Endodermal cell (in vitro differentiated cells): ENCODE results near the gene CYP8B1. TPM values are rescaled to one million over a fixed set of nuclear protein-coding genes. Genes with fewer than 3 reads are reported as not detected.

Experiments used
- DNase-seq: peaks from one replicate; pipeline ENCODE4 v3.0.0-alpha.2; 2017
- H3K27ac ChIP-seq: 2 replicates; pipeline ENCODE4 v1.5.1; 2013; ENCODE audit warnings: mild to moderate bottlenecking, low read depth, low read length, moderate library complexity
- H3K27me3 ChIP-seq: 2 replicates; pipeline ENCODE4 v1.6.1; 2013; ENCODE audit warnings: mild to moderate bottlenecking, low read length, moderate library complexity; ENCODE audit not compliant: insufficient read depth, control insufficient read depth, poor library complexity, severe bottlenecking
- H3K36me3 ChIP-seq: 2 replicates; pipeline ENCODE4 v1.7.0; 2013; ENCODE audit warnings: mild to moderate bottlenecking, low read length, moderate library complexity; ENCODE audit not compliant: control insufficient read depth, insufficient read depth
- H3K4me1 ChIP-seq: one replicate; pipeline ENCODE4 v1.7.0; 2013; ENCODE audit warnings: low read length; ENCODE audit not compliant: control insufficient read depth, insufficient read depth
- H3K4me3 ChIP-seq: 2 replicates; pipeline ENCODE4 v1.5.1; 2013; ENCODE audit warnings: mild to moderate bottlenecking, low read length, moderate library complexity
- H3K9ac ChIP-seq: 2 replicates; pipeline ENCODE4 v1.6.1; 2013; ENCODE audit warnings: mild to moderate bottlenecking, low read length, moderate library complexity; ENCODE audit not compliant: poor library complexity, severe bottlenecking; ENCODE audit errors: extremely low read depth
- H3K9me3 ChIP-seq: 2 replicates; pipeline ENCODE4 v1.6.1; 2013; ENCODE audit warnings: mild to moderate bottlenecking, low read length, moderate library complexity; ENCODE audit not compliant: control insufficient read depth
- H3K27ac Mint-ChIP-seq: 2 replicates; pipeline ENCODE4 v1.8.0; 2020; ENCODE audit warnings: mixed read lengths
- H3K27me3 Mint-ChIP-seq: 2 replicates; pipeline ENCODE4 v1.8.0; 2021; ENCODE audit warnings: mild to moderate bottlenecking, mixed read lengths; ENCODE audit not compliant: insufficient read depth
- H3K36me3 Mint-ChIP-seq: 2 replicates; pipeline ENCODE4 v1.8.0; 2020; ENCODE audit warnings: low read depth, mixed read lengths
- H3K4me1 Mint-ChIP-seq: 2 replicates; pipeline ENCODE4 v1.8.0; 2020; ENCODE audit warnings: mixed read lengths
- H3K4me3 Mint-ChIP-seq: 2 replicates; pipeline ENCODE4 v1.8.0; 2020; ENCODE audit warnings: mild to moderate bottlenecking, moderate library complexity, mixed read lengths
- H3K9me3 Mint-ChIP-seq: 2 replicates; pipeline ENCODE4 v1.8.0; 2020; ENCODE audit warnings: mild to moderate bottlenecking, mixed read lengths
- WGBS, 2 experiments: methylation state at CpG; one replicate each; pipeline versions ENCODE4 v1.1.5 to v1.1.7; 2013; ENCODE audit warnings: missing lambda C conversion rate in 2 of 2, mixed read lengths in 1 of 2; ENCODE audit not compliant: insufficient coverage in 1 of 2, insufficient read length in 1 of 2; 5-methylcytosine and 5-hydroxymethylcytosine counted together
- total RNA-seq, 2 donors: library from RNA; stranded (reverse); fragmentation: NEBNext Ultra II Directional in 1 of 2; extraction: Animal tissue kit (Norgen Biotek cat#: 25700) in 1 of 2; gene quantifications; 2 replicates in 1 of 2; 3 replicates in 1 of 2; pipeline ENCODE4 v1.2.1, GENCODE V29; 2021
- TF ChIP-seq, protein P1 (sequence below): fragments of 200-600 bp; sonication (generic); conservative IDR thresholded peaks from 2 replicates; pipeline ENCODE4 v1.5.0; 2021; ENCODE audit warnings: antibody characterized with exemption, mild to moderate bottlenecking

Gene CYP8B1
- total RNA-seq, 2 donors from 2014 or later: not detected

DNA sequence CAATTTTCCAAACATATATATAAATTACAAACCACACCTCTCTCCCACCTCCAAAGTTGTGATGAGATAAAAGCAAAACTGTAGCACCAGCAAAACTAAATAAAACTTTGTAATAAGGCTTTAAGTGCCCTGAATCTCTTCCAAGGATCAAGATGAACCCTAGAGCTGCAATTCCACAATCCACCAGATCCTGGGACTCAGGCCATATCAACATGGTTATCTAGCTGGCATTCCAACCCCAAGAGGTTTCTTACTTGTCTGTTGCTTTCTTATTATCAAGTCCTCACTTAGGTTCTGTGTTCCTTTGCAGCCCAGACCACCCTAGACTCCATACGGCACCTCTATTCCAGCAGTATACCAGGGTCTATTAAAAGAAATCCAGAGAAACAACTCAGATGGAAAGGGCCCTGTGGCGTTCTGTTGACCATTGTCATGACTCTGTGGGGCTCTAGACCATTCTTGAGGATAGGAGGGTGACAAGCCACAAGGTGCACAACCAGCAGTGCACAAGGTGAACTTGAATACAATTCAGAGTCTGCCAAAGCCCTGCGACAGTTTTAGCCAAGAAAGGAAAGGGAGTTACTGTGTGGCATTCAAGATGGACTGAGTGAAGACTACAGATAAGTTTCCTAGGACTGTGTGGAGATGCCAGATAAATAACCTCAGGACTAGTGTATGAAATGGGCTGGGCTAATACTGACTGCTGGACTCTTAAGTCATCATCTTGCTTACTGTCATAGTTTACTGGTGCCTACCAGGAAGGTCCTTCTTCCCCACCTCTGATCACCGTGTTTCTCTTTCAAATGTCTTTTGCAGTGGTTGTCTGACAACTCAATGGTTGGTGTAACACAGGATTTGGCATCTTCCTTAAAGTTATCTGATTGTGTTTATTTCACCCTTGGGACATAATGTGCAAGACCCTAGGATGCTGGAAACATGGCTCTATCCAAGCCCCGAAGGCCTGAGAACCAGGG is 39.2 kb downstream of the CYP8B1 start:
- no peaks in the 10 kb centered on the region for H3K9me3 Mint-ChIP-seq
- Histone ChIP-seq H3K36me3 (no peaks in the 10 kb centered on the region), H3K4me1 (no peaks in the 10 kb centered on the region), H3K27ac (no peak overlapping the region), H3K4me3 (no peak overlapping the region), H3K27me3 (no peaks in the 10 kb centered on the region), H3K9ac (no peak overlapping the region), H3K9me3 (no peaks in the 10 kb centered on the region)
- H3K27me3 Mint-ChIP-seq: no peaks in the 10 kb centered on the region
- no peak overlapping the region for H3K27ac Mint-ChIP-seq
- H3K4me1 Mint-ChIP-seq: no peaks in the 10 kb centered on the region
- WGBS, 2 experiments: 87 to 95% methylated on average over 5 of the region's 5 CpGs
- no peak for DNase-seq
- H3K36me3 Mint-ChIP-seq: no peaks in the 10 kb centered on the region
- no peak overlapping the region for H3K4me3 Mint-ChIP-seq
- TF ChIP-seq, protein P1, sequence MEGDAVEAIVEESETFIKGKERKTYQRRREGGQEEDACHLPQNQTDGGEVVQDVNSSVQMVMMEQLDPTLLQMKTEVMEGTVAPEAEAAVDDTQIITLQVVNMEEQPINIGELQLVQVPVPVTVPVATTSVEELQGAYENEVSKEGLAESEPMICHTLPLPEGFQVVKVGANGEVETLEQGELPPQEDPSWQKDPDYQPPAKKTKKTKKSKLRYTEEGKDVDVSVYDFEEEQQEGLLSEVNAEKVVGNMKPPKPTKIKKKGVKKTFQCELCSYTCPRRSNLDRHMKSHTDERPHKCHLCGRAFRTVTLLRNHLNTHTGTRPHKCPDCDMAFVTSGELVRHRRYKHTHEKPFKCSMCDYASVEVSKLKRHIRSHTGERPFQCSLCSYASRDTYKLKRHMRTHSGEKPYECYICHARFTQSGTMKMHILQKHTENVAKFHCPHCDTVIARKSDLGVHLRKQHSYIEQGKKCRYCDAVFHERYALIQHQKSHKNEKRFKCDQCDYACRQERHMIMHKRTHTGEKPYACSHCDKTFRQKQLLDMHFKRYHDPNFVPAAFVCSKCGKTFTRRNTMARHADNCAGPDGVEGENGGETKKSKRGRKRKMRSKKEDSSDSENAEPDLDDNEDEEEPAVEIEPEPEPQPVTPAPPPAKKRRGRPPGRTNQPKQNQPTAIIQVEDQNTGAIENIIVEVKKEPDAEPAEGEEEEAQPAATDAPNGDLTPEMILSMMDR: peak; percentile 51

DNA sequence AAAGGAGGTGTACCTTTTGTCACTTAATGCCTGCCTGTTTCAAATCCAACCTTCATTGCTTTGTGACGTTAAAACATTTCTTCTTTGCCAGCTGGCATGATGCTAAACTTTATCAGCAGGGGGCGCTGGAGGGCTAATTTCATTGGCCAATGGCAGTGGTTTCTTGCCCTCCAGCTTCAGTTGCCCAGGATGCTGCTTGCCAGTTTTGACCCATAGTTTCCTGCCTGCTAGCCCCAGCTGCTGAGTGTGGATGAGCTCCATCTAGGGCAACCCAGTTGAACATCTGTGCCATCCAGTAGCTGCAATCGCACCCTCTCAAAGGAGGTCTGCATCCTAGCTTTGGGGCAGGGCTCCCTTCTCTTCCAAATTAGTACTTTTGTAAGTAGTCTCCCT is 44.4 kb downstream of the CYP8B1 start:
- no peak overlapping the region for H3K27ac ChIP-seq
- Mint-ChIP-seq H3K4me1 (peaks cover 11% of the 10 kb centered on the region), H3K27me3 (no peaks in the 10 kb centered on the region), H3K36me3 (no peaks in the 10 kb centered on the region), H3K4me3 (no peak overlapping the region), H3K27ac (no peak overlapping the region), H3K9me3 (no peaks in the 10 kb centered on the region)
- 30 to 44% methylated on average over 3 of the region's 3 CpGs for WGBS, 2 experiments
- DNase-seq: peak; percentile 94
- H3K9me3 ChIP-seq: no peaks in the 10 kb centered on the region
- H3K27me3 ChIP-seq: no peaks in the 10 kb centered on the region
- H3K36me3 ChIP-seq: no peaks in the 10 kb centered on the region
- TF ChIP-seq, protein P1: peak; percentile 90
- H3K9ac ChIP-seq: no peak overlapping the region
- no peaks in the 10 kb centered on the region for H3K4me1 ChIP-seq
- H3K4me3 ChIP-seq: no peak overlapping the region

DNA sequence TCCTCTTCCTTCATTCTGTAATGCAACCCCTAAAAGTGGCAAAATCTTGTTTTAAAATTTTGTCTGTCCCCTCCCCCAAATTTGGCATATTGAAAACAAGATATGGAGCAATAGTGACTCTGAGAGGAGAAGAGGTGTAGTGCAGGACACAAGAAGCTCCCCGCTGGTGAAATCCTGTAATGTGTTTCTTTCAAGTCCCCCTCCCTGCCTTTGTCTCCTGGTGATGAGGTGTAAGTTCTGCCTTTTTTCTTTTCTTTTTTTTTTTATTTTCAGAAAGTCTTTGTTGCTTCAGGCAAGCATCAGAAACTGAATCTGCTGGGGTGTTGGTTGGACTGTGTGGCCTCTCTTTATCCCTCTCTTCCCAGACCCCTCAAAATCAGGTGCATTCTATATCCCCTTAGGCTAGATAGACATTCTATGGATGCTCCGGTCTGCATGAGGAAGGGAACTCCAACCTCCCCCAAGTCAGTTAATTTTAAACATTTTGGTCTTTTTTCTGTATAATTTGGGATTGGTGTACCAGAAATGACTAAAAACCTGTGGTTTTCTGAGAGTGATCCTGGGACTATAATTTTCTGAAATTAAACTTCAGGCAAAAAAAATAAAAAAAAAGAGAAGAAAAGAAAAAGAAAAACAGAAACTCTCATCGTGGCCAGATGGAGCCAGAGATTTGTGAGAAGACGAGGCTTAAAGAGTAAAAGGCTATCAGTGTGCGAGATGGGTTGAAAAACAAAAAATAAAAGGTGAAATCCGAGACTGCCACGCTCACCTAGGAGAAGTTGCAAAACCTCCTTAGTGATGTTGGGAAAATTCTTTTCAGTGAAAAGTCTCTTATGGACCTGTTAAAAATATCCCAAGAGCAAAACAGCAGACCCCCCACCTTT is 45.0 kb downstream of the CYP8B1 start:
- 50 to 58% methylated on average over 5 to 7 of the region's 7 CpGs for WGBS, 2 experiments
- Histone ChIP-seq H3K9me3 (no peaks in the 10 kb centered on the region), H3K27ac (no peak overlapping the region), H3K9ac (no peak overlapping the region), H3K4me1 (no peaks in the 10 kb centered on the region), H3K36me3 (no peaks in the 10 kb centered on the region), H3K27me3 (no peaks in the 10 kb centered on the region), H3K4me3 (no peak overlapping the region)
- H3K27me3 Mint-ChIP-seq: no peaks in the 10 kb centered on the region
- peak; percentile 70 for DNase-seq
- H3K36me3 Mint-ChIP-seq: no peaks in the 10 kb centered on the region
- peaks cover 15% of the 10 kb centered on the region for H3K4me1 Mint-ChIP-seq
- H3K4me3 Mint-ChIP-seq: no peak overlapping the region
- peak overlapping the region; percentile 29 for H3K27ac Mint-ChIP-seq
- TF ChIP-seq, protein P1: peak; percentile 87
- H3K9me3 Mint-ChIP-seq: no peaks in the 10 kb centered on the region
